DMS 273 (cell line): ENCODE results near the gene TTC28.
"Not testable (repeated sequence)": the region's sequence is repeated elsewhere in the genome, so short reads cannot be mapped to it uniquely, and the experiment has no call there.

ENCODE experiments used
- DNase-seq: peaks from one replicate; lab custom pipeline; 2025; ENCODE audit not compliant: unreplicated experiment; lab: John Stamatoyannopoulos, UW

Gene TTC28

GRCh38 chr22:28198692-28199091 lies 480.9 kb downstream of the TTC28 start:
- DNase-seq = no peak

GRCh38 chr22:28191571-28191970 lies 488.1 kb downstream of the TTC28 start:
- DNase-seq = not testable (repeated sequence)

DNA sequence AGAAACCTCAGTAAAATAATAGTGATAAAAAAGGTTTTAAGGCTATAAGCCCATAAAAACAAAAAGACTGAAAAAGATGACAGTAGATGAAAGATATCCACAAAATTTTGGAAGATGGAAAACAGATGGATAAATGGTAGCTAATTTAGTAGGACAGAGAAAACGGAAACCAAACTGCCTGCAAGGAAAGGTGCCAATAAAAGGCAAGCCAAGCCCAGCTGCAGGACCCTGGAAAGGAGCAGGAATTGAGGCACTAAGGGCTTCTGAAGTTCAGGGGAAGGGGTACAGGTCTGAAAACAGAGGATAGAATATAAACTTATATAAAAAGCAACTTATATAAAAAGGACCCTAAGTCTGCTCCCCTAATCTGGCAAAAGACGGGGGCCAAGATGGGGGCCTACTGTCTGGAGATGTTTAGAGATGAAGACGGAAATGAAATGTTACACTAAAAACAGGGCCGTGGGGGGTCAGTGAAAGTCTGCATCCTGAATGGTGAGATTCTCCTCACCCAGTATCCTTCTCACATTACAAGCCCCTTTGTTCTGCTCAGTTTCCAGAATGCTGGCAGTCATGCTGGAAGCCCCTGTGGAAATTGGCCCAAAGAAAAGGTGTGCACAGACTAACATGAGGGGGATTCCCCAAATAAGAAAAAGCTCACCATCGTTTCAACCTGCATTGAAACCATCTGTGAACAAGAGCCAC lies 491.3 kb downstream of the TTC28 start:
- DNase-seq = no peak

- DNase-seq = no peak
These were observed 492.0 kb downstream of the TTC28 start for GRCh38 chr22:28187612-28188011.

DNA sequence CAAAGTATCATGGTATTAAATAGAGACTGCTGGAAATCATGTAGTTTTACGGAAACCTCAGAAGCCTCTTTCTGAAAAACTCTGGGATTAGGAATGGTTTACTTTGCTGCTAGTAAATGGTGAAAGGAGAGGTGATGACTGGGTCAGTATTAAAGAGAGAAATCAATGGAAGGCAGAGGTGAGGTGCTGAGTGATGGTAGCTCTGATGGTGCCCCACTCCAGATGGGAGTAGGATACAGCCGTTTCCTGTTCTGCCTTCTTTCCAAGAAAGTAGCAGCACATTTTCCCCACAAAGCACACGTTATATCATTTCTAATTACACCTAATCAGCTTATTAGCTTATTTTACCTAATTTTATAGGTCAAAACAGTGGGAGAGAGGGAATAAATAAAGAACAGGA lies 493.0 kb downstream of the TTC28 start:
- DNase-seq = no peak

DNA sequence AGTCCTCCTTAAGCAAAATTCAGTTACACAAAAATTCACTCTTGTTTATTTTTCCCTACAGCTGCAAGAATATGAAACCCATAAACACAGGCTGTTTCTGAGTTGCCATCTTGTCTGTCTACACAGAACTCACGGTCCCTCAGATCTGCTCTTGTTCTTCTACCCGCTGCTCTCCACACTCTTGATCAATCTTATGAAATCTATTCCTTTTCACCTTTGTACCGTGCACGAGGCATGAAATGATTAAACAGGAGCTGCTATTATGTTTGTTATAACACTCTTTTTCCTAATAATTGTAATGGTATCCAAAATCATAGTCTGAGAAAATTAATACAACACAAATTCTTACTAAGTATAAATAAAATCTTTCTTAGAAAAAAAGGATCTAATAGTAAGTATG lies 494.5 kb downstream of the TTC28 start:
- no peak for DNase-seq

GRCh38 chr22:28183078-28183860 lies 496.4 kb downstream of the TTC28 start:
- peak; percentile 33 for DNase-seq

- peak; percentile 6 for DNase-seq
These were observed 498.6 kb downstream of the TTC28 start for GRCh38 chr22:28180804-28181731.

DNA sequence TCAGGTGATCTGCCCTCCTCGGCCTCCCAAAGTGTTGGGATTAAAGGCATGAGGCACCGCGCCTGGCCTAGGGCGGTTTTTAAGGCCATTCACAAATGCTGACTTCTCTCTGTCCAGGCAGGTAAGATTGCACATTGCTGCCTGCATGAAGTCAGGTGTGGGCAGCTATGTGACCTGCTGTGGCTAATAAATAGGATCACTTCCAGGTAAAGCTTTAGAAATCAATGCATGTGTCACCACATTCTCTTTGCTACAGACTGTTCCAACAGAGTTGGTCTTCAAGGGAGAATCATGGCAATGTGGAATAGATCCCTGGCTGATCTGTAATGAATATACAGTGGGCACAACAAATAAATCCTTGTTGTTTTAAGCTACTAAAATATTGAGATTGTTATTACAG lies 500.2 kb downstream of the TTC28 start:
- no peak for DNase-seq

GRCh38 chr22:28175730-28176492 lies 503.7 kb downstream of the TTC28 start:
- no peak for DNase-seq

DNA sequence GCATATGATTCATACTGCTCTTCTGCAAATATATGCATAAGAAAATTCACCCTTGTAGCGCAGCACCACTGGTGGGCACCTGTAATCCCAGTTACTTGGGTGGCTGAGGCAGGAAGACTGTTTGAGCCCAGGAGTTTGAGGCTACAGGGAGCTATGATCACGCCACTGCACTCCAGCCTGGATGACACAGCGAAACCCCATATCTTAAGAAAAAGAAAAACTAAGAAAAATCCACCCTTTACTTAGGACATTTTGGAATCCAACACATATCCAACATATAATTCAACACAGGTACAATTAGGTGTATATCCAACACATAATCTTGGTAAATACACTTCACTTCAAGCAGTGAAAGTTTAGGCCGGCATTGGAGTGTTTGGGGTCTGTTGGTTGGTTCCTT lies 505.1 kb downstream of the TTC28 start:
- DNase-seq = no peak

DNA sequence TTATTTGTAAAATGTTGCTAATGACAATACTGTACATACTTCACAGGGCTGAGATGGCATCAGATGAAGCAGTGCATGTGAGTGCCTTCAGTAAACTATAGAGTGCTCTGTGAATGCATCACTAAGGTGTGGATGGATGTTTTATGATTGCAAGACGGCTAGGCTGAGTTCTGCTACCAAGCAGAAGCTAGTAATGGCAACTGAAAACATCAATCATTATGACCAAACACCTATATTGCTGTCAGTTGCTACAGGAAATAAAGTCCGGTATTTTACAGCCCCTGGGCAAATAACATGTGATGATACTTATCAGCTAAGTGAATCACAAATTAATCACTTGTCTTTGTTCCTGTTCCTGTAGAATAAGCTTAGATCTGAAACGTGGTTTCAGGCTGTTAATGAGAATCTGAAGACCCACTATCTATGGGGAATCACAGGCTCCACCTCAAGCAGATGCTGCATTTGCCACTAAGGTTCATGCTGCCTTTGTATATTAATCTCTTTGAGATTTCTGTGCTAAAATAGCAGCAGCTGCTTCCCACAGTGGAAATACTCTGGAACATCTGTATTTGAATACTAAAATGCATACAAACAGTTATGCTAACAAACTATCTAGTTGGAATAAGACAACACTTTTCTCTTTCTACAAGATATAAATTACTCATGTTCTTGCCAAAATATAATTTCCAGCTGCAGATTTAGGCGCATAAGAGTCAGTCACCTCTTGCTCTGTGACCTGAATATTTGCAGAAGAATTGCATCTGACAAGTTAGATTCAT lies 506.6 kb downstream of the TTC28 start:
- peak; percentile 14 for DNase-seq

- DNase-seq = no peak
These were observed 507.9 kb downstream of the TTC28 start for GRCh38 chr22:28171712-28172111.

DNA sequence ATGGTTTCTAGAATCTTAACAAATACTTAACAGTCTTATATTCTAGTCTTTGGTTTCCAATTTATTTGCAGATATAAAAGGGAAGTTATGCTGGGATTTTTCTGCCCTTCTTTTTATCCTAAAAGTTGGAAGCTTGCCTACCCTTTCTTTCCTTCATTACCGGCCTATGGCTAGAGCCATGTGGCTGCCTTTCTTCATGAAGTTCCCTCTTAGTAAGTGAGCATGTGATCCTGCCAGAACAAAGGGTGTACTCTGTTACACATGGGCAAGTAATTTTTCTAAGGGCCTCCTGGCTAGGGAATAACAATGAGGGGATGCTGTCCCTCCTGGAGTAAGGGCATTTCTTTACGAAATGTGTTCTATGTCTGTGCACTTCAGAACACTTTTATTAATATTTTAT lies 508.5 kb downstream of the TTC28 start:
- DNase-seq = peak; percentile 19

GRCh38 chr22:28169314-28169713 lies 510.3 kb downstream of the TTC28 start:
- not testable (repeated sequence) for DNase-seq

- no peak for DNase-seq
These were observed 523.8 kb downstream of the TTC28 start for GRCh38 chr22:28155808-28156207.

DNA sequence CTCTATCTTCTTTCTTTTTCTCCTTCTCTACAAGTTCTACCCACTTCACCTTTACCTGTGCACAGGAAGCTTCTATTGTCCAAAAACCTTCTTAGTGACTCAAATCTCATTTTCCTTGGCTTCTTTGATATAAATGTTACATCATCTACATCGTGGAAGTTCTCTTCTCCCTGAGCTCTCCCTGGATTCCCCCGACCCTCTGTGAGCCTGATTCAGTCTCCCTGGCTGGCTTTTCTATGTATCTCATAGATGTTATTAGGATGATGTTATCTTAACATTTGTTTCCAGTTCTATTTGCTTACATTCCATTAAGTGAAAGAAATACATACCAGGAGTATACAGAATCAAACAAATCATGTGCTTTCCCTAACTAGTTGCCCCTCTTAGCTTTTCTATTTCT lies 524.8 kb downstream of the TTC28 start:
- no peak for DNase-seq

GRCh38 chr22:28151151-28151816 lies 528.4 kb downstream of the TTC28 start:
- peak; percentile 63 for DNase-seq

GRCh38 chr22:28148816-28149465 lies 530.7 kb downstream of the TTC28 start:
- no peak for DNase-seq
